ENCODE measurements around the gene TMEM179. TPM values are rescaled to one million over a fixed set of nuclear protein-coding genes. Genes with fewer than 3 reads are reported as not detected.

Gene TMEM179
- polyA plus RNA-seq, 1 donor (not counting 4 experiments of a cell fraction or from before 2014, with no cell fraction given), result not detected

- FAIRE-seq, result no peak
- dilution Hi-C loops (cut with MboI; ENCODE audit: extremely low pct_ligation_motif_present, low sequenced_read_pairs), result no loop called here
These were observed 46.7 kb upstream of the TMEM179 start for GRCh38 chr14:104650981-104651875.

GRCh38 chr14:104650057-104650980 lies 45.7 kb upstream of the TMEM179 start:
- DNase-seq (ENCODE audit: low read depth, low spot score) (no peak), FAIRE-seq (no peak)
- TF ChIP-seq, protein P1, sequence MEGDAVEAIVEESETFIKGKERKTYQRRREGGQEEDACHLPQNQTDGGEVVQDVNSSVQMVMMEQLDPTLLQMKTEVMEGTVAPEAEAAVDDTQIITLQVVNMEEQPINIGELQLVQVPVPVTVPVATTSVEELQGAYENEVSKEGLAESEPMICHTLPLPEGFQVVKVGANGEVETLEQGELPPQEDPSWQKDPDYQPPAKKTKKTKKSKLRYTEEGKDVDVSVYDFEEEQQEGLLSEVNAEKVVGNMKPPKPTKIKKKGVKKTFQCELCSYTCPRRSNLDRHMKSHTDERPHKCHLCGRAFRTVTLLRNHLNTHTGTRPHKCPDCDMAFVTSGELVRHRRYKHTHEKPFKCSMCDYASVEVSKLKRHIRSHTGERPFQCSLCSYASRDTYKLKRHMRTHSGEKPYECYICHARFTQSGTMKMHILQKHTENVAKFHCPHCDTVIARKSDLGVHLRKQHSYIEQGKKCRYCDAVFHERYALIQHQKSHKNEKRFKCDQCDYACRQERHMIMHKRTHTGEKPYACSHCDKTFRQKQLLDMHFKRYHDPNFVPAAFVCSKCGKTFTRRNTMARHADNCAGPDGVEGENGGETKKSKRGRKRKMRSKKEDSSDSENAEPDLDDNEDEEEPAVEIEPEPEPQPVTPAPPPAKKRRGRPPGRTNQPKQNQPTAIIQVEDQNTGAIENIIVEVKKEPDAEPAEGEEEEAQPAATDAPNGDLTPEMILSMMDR (optimal IDR thresholded peaks at IDR 0.05 in 1 of 3, IDR thresholded peaks at IDR 0.05 in 1 of 3, conservative IDR thresholded peaks at IDR 0.05 in 1 of 3; ENCODE audit: extremely low read depth in 1 of 3, insufficient read depth in 2 of 3, low read length in 3 of 3), result peak; percentile 67 to 99 (median 95)
- TF ChIP-seq EZH2 (IDR thresholded peaks at IDR 0.05; ENCODE audit: low read length), result no peak
- Histone ChIP-seq H3K9me1 (ENCODE audit: control insufficient read depth, extremely low read depth, insufficient read depth, low read length) (no peaks in the 10 kb centered on the region), H4K20me1 (ENCODE audit: control insufficient read depth, extremely low read depth, insufficient read depth, low read length) (no peaks in the 10 kb centered on the region), H3K27ac (ENCODE audit: control insufficient read depth, insufficient read depth, low read length) (no peak overlapping the region), H3K36me3 (ENCODE audit: control insufficient read depth in 2 of 2, extremely low read depth in 1 of 2, insufficient read depth in 2 of 2, low read length in 2 of 2) (no peaks in the 10 kb centered on the region), H3K4me1 (ENCODE audit: control insufficient read depth, extremely low read depth, insufficient read depth, low read length) (no peaks in the 10 kb centered on the region), H3K9ac (ENCODE audit: control insufficient read depth, extremely low read depth, insufficient read depth, low read length) (no peak overlapping the region), H2AFZ (ENCODE audit: control insufficient read depth, low read length) (peak overlapping the region; percentile 58), H3K4me3 (ENCODE audit: control insufficient read depth in 2 of 3, extremely low read depth in 1 of 3, insufficient read depth in 2 of 3, low read depth in 1 of 3, low read length in 3 of 3) (peak overlapping the region in 1 of 3 experiments; percentile 26), H3K27me3 (ENCODE audit: control insufficient read depth, extremely low read depth, insufficient read depth, low read length) (no peaks in the 10 kb centered on the region), H3K9me3 (ENCODE audit: control insufficient read depth, low read depth, low read length) (peaks cover 3% of the 10 kb centered on the region), H3K4me2 (ENCODE audit: control insufficient read depth, extremely low read depth, insufficient read depth, low read depth, low read length) (peak overlapping the region; percentile 67), H3K79me2 (ENCODE audit: control insufficient read depth, insufficient read depth, low read length) (no peaks in the 10 kb centered on the region)
- dilution Hi-C loops (cut with MboI; ENCODE audit: extremely low pct_ligation_motif_present, low sequenced_read_pairs), result no loop called here

More at GRCh38 chr14:104650981-104651875, 46.7 kb upstream of the TMEM179 start:
- Histone ChIP-seq H3K27me3 (ENCODE audit: control insufficient read depth, extremely low read depth, insufficient read depth, low read length) (peaks cover 8% of the 10 kb centered on the region), H2AFZ (ENCODE audit: control insufficient read depth, low read length) (no peak overlapping the region), H3K9me1 (ENCODE audit: control insufficient read depth, extremely low read depth, insufficient read depth, low read length) (no peaks in the 10 kb centered on the region), H3K4me2 (ENCODE audit: control insufficient read depth, extremely low read depth, insufficient read depth, low read depth, low read length) (no peak overlapping the region), H3K79me2 (ENCODE audit: control insufficient read depth, insufficient read depth, low read length) (no peaks in the 10 kb centered on the region), H3K27ac (ENCODE audit: control insufficient read depth, insufficient read depth, low read length) (no peak overlapping the region), H3K4me1 (ENCODE audit: control insufficient read depth, extremely low read depth, insufficient read depth, low read length) (no peaks in the 10 kb centered on the region), H3K4me3 (ENCODE audit: control insufficient read depth in 2 of 3, extremely low read depth in 1 of 3, insufficient read depth in 2 of 3, low read depth in 1 of 3, low read length in 3 of 3) (no peak overlapping the region), H3K9me3 (ENCODE audit: control insufficient read depth, low read depth, low read length) (peaks cover 3% of the 10 kb centered on the region), H3K9ac (ENCODE audit: control insufficient read depth, extremely low read depth, insufficient read depth, low read length) (no peak overlapping the region), H4K20me1 (ENCODE audit: control insufficient read depth, extremely low read depth, insufficient read depth, low read length) (no peaks in the 10 kb centered on the region), H3K36me3 (ENCODE audit: control insufficient read depth in 2 of 2, extremely low read depth in 1 of 2, insufficient read depth in 2 of 2, low read length in 2 of 2) (no peaks in the 10 kb centered on the region)
- no peak for DNase-seq (ENCODE audit: low read depth, low spot score)
- no peak for TF ChIP-seq EZH2 (IDR thresholded peaks at IDR 0.05; ENCODE audit: low read length)
- TF ChIP-seq, protein P1 (optimal IDR thresholded peaks at IDR 0.05 in 1 of 3, IDR thresholded peaks at IDR 0.05 in 1 of 3, conservative IDR thresholded peaks at IDR 0.05 in 1 of 3; ENCODE audit: extremely low read depth in 1 of 3, insufficient read depth in 2 of 3, low read length in 3 of 3), result no peak
